RWPE1 (cell line): Measurements from ENCODE around the gene TMEM135.

Experiments
- CTCF ChIA-PET: fragments of 350-600 bp; sonication (Branson Sonifier 250); formaldehyde crosslinking; extraction: SDS; loops from one replicate; lab custom pipeline; 2021; lab: Yijun Ruan, JAX
- POLR2A ChIA-PET: fragments of 400-600 bp; formaldehyde crosslinking; extraction: SDS; loops from one replicate; lab custom pipeline; 2020; ENCODE audit warnings: antibody characterized with exemption; ENCODE audit not compliant: low non-redundant PET; lab: Yijun Ruan, JAX
- DNase-seq: peaks from one replicate; pipeline ENCODE4 v3.0.0; 2012; ENCODE audit warnings: low spot score
- H3K27ac ChIP-seq: fragments of 450-650 bp; 2 replicates; pipeline ENCODE4 v1.5.1; 2017
- TF ChIP-seq, protein P1 (sequence below): fragments of 450-650 bp; conservative IDR thresholded peaks from 2 replicates; pipeline ENCODE4 v1.5.1; 2017; ENCODE audit warnings: low read depth, mild to moderate bottlenecking

TMEM135 gene

GRCh38 chr11:87359401-87359800 lies 321.7 kb downstream of the TMEM135 start:
- ChIA-PET CTCF (no interaction called here), POLR2A (no interaction called here)
- TF ChIP-seq, protein P1, sequence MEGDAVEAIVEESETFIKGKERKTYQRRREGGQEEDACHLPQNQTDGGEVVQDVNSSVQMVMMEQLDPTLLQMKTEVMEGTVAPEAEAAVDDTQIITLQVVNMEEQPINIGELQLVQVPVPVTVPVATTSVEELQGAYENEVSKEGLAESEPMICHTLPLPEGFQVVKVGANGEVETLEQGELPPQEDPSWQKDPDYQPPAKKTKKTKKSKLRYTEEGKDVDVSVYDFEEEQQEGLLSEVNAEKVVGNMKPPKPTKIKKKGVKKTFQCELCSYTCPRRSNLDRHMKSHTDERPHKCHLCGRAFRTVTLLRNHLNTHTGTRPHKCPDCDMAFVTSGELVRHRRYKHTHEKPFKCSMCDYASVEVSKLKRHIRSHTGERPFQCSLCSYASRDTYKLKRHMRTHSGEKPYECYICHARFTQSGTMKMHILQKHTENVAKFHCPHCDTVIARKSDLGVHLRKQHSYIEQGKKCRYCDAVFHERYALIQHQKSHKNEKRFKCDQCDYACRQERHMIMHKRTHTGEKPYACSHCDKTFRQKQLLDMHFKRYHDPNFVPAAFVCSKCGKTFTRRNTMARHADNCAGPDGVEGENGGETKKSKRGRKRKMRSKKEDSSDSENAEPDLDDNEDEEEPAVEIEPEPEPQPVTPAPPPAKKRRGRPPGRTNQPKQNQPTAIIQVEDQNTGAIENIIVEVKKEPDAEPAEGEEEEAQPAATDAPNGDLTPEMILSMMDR, result no peak
- no peak overlapping the region for H3K27ac ChIP-seq
- no peak for DNase-seq

DNA sequence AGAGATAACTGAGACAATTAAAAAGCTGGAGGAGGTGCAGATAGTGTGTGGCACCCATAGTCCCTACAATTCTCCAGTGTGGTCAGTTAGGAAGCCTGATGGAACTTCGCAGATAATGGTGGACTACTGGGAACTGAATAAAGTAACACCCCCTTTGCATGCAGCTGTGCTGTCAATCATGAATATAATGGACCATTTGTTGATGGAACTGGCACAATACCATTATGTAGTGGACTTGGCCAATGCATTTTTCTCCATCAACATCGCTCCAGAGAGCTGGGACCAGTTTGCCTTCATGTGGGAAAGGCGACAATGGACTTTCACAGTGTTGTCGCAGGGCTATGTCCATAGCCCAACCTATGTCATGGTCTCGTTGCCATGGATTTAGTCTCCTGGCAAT lies 324.2 kb downstream of the TMEM135 start:
- H3K27ac ChIP-seq, result no peak overlapping the region
- no peak for DNase-seq
- CTCF ChIA-PET, result interaction anchor here (0.6 kb wide), 1 partner anchor 492 kb away, joined by 3 read pairs; no protein-coding TSS in a partner anchor
- POLR2A ChIA-PET, result no interaction called here
- TF ChIP-seq, protein P1, result no peak

GRCh38 chr11:87366346-87366745 lies 328.6 kb downstream of the TMEM135 start:
- H3K27ac ChIP-seq, result no peak overlapping the region
- DNase-seq, result no peak
- TF ChIP-seq, protein P1, result no peak
- ChIA-PET POLR2A (no interaction called here), CTCF (no interaction called here)

- ChIA-PET POLR2A (no interaction called here), CTCF (interaction anchor here (0.6 kb wide), 2 partner anchors 222 to 242 kb away, joined by 3 to 4 read pairs; no protein-coding TSS in a partner anchor)
Observed at GRCh38 chr11:87366763-87367405, 329.1 kb downstream of the TMEM135 start.

DNA sequence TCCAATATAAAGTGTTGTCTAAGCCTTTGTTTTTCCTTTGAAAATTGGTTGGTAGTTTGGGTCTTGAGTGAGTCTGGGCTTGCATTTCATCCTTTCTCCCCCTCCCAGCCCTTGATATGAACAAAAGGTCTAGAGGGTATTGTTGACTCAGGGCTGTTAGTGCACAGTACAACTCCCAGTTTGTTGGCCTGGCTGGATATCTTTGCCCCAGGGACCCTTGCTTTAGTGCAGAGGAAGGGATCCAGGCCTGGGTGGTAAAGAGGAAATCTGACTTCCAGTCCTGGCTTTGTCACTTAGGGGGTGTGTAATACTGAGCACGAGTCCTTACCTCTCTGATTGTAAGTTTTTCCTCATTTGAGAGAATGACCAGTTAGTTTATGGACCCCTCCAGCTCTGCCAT lies 330.4 kb downstream of the TMEM135 start:
- no peak overlapping the region for H3K27ac ChIP-seq
- TF ChIP-seq, protein P1, result no peak
- CTCF ChIA-PET, result interaction anchor here (0.6 kb wide), 1 partner anchor 502 kb away, joined by 3 read pairs; no protein-coding TSS in a partner anchor
- DNase-seq, result no peak
- POLR2A ChIA-PET, result no interaction called here

More at GRCh38 chr11:87366763-87367405, 329.1 kb downstream of the TMEM135 start:
- TF ChIP-seq, protein P1, result no peak
- no peak for DNase-seq
- no peak overlapping the region for H3K27ac ChIP-seq

- ChIA-PET POLR2A (no interaction called here), CTCF (no interaction called here)
- no peak for DNase-seq
- TF ChIP-seq, protein P1, result no peak
- H3K27ac ChIP-seq, result no peak overlapping the region
Observed at GRCh38 chr11:87368858-87369480, 331.2 kb downstream of the TMEM135 start.
